ENCODE measurements around the gene TUBGCP2.

DNA sequence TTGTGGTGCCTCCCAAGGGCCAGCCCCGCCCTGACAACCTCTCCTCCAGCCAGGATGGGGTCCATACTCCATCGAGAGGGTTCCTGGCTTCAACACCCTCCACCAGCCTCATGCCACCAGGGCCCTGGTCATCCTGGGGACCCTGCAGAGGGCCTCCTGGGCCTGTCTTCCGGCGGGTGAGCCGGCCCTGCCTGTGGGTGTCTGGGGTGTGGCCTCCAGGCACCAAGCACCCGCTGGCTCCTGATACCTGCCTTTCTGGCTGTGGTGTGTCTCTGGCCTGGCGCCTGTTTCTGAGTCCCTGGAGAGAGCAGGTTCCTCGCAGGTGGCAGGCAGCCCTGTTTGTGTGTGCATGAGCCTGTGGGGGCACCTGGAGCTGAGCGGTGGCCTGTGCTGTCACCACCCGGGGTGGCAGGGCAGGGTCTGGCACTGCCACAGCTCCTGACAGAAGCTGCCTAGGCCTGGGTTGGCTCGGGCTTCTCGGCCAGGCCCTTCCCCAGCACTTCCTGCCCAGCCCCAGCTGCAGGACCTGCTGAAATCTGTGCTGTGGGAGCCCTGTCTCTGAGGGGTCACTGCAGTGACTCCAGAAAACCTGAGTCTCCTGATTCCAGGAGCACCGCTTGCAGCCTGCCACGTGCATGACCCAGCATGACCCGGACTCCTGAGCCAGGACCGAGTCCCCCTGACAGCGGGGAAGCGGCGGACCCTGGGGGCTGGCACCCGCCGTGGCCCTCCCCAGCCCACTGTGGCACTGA lies 50.4 kb downstream of the TUBGCP2 start:
- TF ChIP-seq CTCF (optimal IDR thresholded peaks at IDR 0.05 in 1 of 3, IDR thresholded peaks at IDR 0.05 in 1 of 3, conservative IDR thresholded peaks at IDR 0.05 in 1 of 3; ENCODE audit: extremely low read depth in 1 of 3, insufficient read depth in 2 of 3, low read length in 3 of 3) (no peak), EZH2 (IDR thresholded peaks at IDR 0.05; ENCODE audit: low read length) (no peak)

Data from keratinocyte (primary cell).